Gastroesophageal sphincter (tissue), 4 donors: ENCODE measurements around the gene TNFSF12. TPM values are rescaled to one million over a fixed set of nuclear protein-coding genes. Genes with fewer than 3 reads are reported as not detected.
"Not testable (repeated sequence)": the region's sequence is repeated elsewhere in the genome, so short reads cannot be mapped to it uniquely, and the experiment has no call there.

Experiments
- ATAC-seq: fragments of 150-250 bp; one replicate; pipeline ENCODE4 v1.9.1; 2016; ENCODE audit warnings: mild to moderate bottlenecking, moderate library complexity
- H3K27ac ChIP-seq, 4 donors: fragments of 200-600 bp; sonication (generic) in 3 of 4; 1 replicate in 3 of 4; 2 replicates in 1 of 4; pipeline ENCODE4 v1.5.1; 2016 to 2019
- H3K27me3 ChIP-seq: fragments of 200-600 bp; sonication (generic); one replicate; pipeline ENCODE4 v1.5.1; 2019
- H3K36me3 ChIP-seq, 2 donors: fragments of 200-600 bp; sonication (generic); one replicate each; pipeline ENCODE4 v1.5.1; 2019; ENCODE audit warnings: control low read depth in 1 of 2
- H3K4me1 ChIP-seq, 3 donors: fragments of 200-600 bp; sonication (generic); 1 replicate in 2 of 3; 2 replicates in 1 of 3; pipeline ENCODE4 v1.5.1; 2016 to 2019; ENCODE audit warnings: control low read depth in 2 of 3
- H3K4me3 ChIP-seq, 2 donors: fragments of 200-600 bp; sonication (generic); one replicate each; pipeline ENCODE4 v1.5.1; 2019; ENCODE audit warnings: mild to moderate bottlenecking in 1 of 2, moderate library complexity in 1 of 2
- H3K9me3 ChIP-seq, 3 donors: fragments of 200-600 bp; sonication (generic); one replicate each; pipeline ENCODE4 v1.5.1; 2017 to 2019; ENCODE audit warnings: control low read depth in 2 of 3
- EP300 ChIP-seq: sonication (generic); formaldehyde crosslinking; IDR thresholded peaks from one replicate; pipeline ENCODE4 v1.6.1; 2017; ENCODE audit warnings: antibody characterized with exemption, mild to moderate bottlenecking
- POLR2A ChIP-seq, 2 donors: fragments of 450-650 bp; IDR thresholded peaks; one replicate each; pipeline ENCODE4 v1.6.1; 2017; ENCODE audit warnings: antibody characterized with exemption in 2 of 2, mild to moderate bottlenecking in 2 of 2, moderate library complexity in 1 of 2
- POLR2AphosphoS5 ChIP-seq: sonication (generic); formaldehyde crosslinking; IDR thresholded peaks from one replicate; pipeline ENCODE4 v1.6.1; 2017; ENCODE audit warnings: antibody characterized with exemption
- WGBS, 2 donors: methylation state at CpG; one replicate each; pipeline ENCODE4 v1.1.5; 2018; ENCODE audit warnings: low coverage in 1 of 2; 5-methylcytosine and 5-hydroxymethylcytosine counted together
- total RNA-seq, 4 donors: library from RNA; depleted of rRNA; stranded (reverse); fragments of >200 nt; gene quantifications; one replicate each; pipeline ENCODE4 v1.1.0, GENCODE V29; 2016
- TF ChIP-seq, protein P1 (sequence below), 4 experiments: fragments of 200-600 bp in 2 of 4; fragments of 450-650 bp in 2 of 4; sonication (generic) in 1 of 4; IDR thresholded peaks; one replicate each; pipeline ENCODE4 v1.5.1; 2017 to 2019; ENCODE audit warnings: antibody characterized with exemption in 4 of 4, mild to moderate bottlenecking in 2 of 4, moderate library complexity in 2 of 4

TNFSF12 gene
- total RNA-seq, 4 donors from 2014 or later: 61.1 to 108 (median 84.7) TPM

DNA sequence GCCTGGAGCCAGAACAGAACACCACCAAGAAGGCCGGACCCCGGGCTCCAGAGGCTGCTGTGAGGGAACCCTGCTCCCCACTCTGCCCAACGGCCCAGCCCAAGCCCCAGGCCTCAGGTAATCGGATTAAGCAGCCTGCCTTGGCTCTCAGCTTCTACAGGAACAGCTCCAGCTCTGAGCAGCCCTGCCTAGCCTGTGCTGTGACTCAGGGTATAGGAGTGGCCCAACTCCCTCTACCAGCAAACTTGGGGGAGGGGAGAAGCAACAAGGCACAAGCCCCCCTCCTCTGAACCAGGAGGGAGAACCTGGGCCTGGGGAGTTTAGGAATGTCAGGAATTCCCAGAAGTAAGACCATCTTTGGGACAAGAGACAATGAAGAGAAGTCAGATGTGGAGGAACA, 41.9 kb downstream of the TNFSF12 start:
- peaks cover 3 to 74% of the 10 kb centered on the region in 2 donors for H3K36me3 ChIP-seq

DNA sequence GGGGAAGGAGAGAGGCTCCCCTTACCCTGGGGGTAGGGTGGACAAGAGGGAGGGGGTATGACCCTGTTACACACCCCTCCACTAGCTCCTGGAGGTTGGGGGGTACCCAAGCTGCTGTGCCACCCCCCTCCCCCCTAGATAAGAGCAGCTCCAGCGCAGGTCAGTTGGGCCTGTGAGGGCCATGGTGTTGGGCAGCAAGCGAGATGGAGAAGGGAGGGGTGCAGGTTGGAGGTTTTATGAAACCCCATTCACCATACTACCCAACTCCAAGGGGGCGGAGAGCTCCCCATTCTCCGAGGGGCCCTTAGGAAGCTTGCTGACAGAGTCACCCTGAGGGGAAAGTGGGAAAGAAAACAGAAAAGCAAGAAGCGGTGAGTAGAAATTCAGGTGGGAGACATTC, 42.7 kb downstream of the TNFSF12 start:
- peaks cover 0 to 36% (median 13%) of the 10 kb centered on the region in 3 donors for H3K4me1 ChIP-seq
- no peak overlapping the region for H3K4me3 ChIP-seq
- TF ChIP-seq, protein P1, sequence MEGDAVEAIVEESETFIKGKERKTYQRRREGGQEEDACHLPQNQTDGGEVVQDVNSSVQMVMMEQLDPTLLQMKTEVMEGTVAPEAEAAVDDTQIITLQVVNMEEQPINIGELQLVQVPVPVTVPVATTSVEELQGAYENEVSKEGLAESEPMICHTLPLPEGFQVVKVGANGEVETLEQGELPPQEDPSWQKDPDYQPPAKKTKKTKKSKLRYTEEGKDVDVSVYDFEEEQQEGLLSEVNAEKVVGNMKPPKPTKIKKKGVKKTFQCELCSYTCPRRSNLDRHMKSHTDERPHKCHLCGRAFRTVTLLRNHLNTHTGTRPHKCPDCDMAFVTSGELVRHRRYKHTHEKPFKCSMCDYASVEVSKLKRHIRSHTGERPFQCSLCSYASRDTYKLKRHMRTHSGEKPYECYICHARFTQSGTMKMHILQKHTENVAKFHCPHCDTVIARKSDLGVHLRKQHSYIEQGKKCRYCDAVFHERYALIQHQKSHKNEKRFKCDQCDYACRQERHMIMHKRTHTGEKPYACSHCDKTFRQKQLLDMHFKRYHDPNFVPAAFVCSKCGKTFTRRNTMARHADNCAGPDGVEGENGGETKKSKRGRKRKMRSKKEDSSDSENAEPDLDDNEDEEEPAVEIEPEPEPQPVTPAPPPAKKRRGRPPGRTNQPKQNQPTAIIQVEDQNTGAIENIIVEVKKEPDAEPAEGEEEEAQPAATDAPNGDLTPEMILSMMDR (IDR thresholded peaks at IDR 0.05): no peak
- TF ChIP-seq POLR2A (IDR thresholded peaks at IDR 0.05): no peak
- no peak for TF ChIP-seq EP300
- TF ChIP-seq POLR2AphosphoS5: no peak
- H3K9me3 ChIP-seq: no peaks in the 10 kb centered on the region
- no peak for ATAC-seq
- no peak overlapping the region for H3K27ac ChIP-seq
- WGBS, 2 donors: 81% methylated on average over 3 of the region's 5 CpGs; no CpG with 5 or more reads in 1 of the 2 donors
- H3K27me3 ChIP-seq: no peaks in the 10 kb centered on the region
- peaks cover 3 to 75% of the 10 kb centered on the region in 2 donors for H3K36me3 ChIP-seq

More for the DNA sequence above, 41.9 kb downstream of the TNFSF12 start:
- WGBS, 2 donors: no CpG with 5 or more reads among the region's 4 CpGs
- no peak overlapping the region for H3K4me3 ChIP-seq
- ATAC-seq: no peak
- H3K27ac ChIP-seq: peak overlapping the region in 1 of 4 donors; percentile 87
- TF ChIP-seq EP300 (no peak), POLR2A (IDR thresholded peaks at IDR 0.05) (no peak), POLR2AphosphoS5 (no peak)
- TF ChIP-seq, protein P1 (IDR thresholded peaks at IDR 0.05): no peak
- peaks cover 0 to 39% (median 14%) of the 10 kb centered on the region in 3 donors for H3K4me1 ChIP-seq
- no peaks in the 10 kb centered on the region for H3K27me3 ChIP-seq
- H3K9me3 ChIP-seq: no peaks in the 10 kb centered on the region

DNA sequence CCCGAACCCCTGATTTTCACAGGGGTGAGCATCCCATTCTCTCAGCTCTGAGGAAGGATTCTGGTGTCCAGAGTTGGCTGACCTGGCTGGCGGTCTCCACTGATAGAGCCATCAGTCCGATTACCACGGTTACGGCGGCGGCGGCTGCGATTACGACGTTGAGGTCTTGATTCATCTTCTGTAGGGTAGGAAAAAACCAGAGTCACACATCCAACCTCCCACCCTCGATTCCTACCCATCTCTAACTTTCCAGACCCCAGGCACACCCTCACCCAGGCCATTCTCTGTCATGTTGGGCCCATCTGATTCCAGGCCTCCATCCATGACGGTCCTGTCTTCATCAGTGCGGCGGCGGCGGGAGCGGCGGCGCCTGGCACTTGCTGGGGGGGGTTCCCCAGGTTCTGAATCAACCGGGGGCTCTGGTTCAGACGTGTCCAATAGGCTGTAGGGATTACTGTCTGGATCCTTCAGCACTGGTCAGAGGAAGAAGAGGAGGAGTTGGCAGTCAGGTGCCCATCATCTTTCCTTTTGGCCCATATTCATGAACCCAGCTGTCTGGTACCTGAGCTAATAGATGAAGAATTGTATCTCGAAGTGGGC, 43.7 kb downstream of the TNFSF12 start:
- TF ChIP-seq POLR2AphosphoS5 (no peak), EP300 (no peak), POLR2A (IDR thresholded peaks at IDR 0.05) (no peak)
- TF ChIP-seq, protein P1 (IDR thresholded peaks at IDR 0.05): no peak

DNA sequence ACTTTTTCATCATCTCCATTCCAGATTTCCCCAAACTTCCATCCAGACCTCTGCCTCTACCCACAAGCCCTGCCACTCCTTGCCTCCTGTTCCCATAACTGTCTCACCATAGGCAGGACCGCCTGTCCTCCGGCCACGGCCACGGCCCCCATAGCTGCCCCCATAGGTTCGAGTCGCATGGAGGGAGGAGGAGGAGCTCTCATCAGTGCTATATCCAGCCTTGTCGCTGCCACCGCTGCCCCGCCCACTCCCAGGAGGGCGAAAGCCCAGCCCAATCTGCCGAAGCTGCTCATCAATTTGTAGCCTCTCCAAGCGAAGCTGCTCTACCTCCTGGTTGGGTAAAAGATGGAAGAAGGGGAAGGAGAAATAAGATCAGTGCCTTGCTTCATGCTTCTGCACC, 44.4 kb downstream of the TNFSF12 start:
- no peaks in the 10 kb centered on the region for H3K9me3 ChIP-seq

More for the DNA sequence above, 43.7 kb downstream of the TNFSF12 start:
- Histone ChIP-seq H3K4me3 (no peak overlapping the region), H3K27ac (no peak overlapping the region), H3K36me3 (peaks cover 3 to 75% of the 10 kb centered on the region in 2 donors), H3K4me1 (peaks cover 0 to 26% (median 10%) of the 10 kb centered on the region in 3 donors), H3K27me3 (no peaks in the 10 kb centered on the region), H3K9me3 (no peaks in the 10 kb centered on the region)
- WGBS, 2 donors: 73 to 89% methylated on average over 2 to 11 of the region's 23 CpGs
- no peak for ATAC-seq

DNA sequence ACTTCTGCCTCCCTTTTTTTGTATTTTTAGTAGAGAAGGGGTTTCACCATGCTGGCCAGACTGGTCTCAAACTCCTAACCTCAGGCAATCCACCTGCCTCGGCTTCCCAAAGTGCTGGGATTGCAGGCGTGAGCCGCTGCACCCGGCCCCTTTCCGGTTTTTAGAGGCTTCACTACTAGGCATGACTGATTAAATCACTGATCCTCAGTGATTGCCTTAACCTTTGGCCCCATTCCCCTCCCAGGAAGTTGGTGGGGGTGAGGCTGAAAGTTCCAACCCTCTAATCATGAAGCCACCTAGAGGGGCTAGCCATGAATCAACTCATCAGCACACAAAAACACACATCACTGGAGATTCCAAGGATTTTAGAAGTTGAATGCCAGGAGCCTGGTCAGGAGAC, 48.7 kb downstream of the TNFSF12 start:
- WGBS, 2 donors: 100% methylated on average over 1 of the region's 5 CpGs; no CpG with 5 or more reads in 1 of the 2 donors
- H3K27me3 ChIP-seq, H3K4me1 ChIP-seq, H3K9me3 ChIP-seq, H3K4me3 ChIP-seq, H3K27ac ChIP-seq, ATAC-seq: not testable (repeated sequence)
- peaks cover 3 to 98% of the 10 kb centered on the region in 2 donors for H3K36me3 ChIP-seq

More for the DNA sequence above, 44.4 kb downstream of the TNFSF12 start:
- TF ChIP-seq POLR2A (IDR thresholded peaks at IDR 0.05) (no peak), POLR2AphosphoS5 (no peak)
- TF ChIP-seq, protein P1 (IDR thresholded peaks at IDR 0.05): no peak
- Histone ChIP-seq H3K27me3 (no peaks in the 10 kb centered on the region), H3K36me3 (peaks cover 3 to 77% of the 10 kb centered on the region in 2 donors), H3K27ac (no peak overlapping the region), H3K4me3 (no peak overlapping the region), H3K4me1 (peaks cover 0 to 19% (median 7%) of the 10 kb centered on the region in 3 donors)
- no peak for ATAC-seq
- 40 to 80% methylated on average over 1 of the region's 12 CpGs for WGBS, 2 donors
